NT2/D1 (cell line): ENCODE measurements around the gene AGMO.

Experiments used
- DNase-seq: peaks from one replicate; pipeline ENCODE4 v3.0.0-alpha.2; 2011; ENCODE audit warnings: low read depth, low spot score
- H3K27me3 ChIP-seq: 2 replicates; pipeline ENCODE4 v1.6.0; 2011; ENCODE audit warnings: mild to moderate bottlenecking; ENCODE audit not compliant: insufficient read length, insufficient read depth
- H3K36me3 ChIP-seq: 2 replicates; pipeline ENCODE4 v1.6.1; 2011; ENCODE audit warnings: mild to moderate bottlenecking, low read length, mixed read lengths; ENCODE audit not compliant: insufficient read depth, insufficient read length
- H3K4me1 ChIP-seq: 2 replicates; pipeline ENCODE4 v1.5.1; 2011; ENCODE audit not compliant: insufficient read depth, insufficient read length
- H3K4me3 ChIP-seq: 2 replicates; pipeline ENCODE4 v1.5.1; 2011; ENCODE audit warnings: low read depth; ENCODE audit not compliant: insufficient read length
- H3K9ac ChIP-seq: 2 replicates; pipeline ENCODE4 v1.6.0; 2011; ENCODE audit warnings: low read depth; ENCODE audit not compliant: insufficient read length
- H3K9me3 ChIP-seq: 2 replicates; pipeline ENCODE4 v1.5.1; 2011; ENCODE audit warnings: mild to moderate bottlenecking, low read length; ENCODE audit not compliant: insufficient read depth
- SUZ12 ChIP-seq: IDR thresholded peaks from 2 replicates; pipeline ENCODE4 v1.6.1; 2011; ENCODE audit not compliant: insufficient read length, insufficient read depth; ENCODE audit errors: extremely low read depth
- YY1 ChIP-seq: IDR thresholded peaks from 2 replicates; pipeline ENCODE4 v1.6.1; 2011; ENCODE audit not compliant: insufficient read length, insufficient read depth
- ZNF274 ChIP-seq: IDR thresholded peaks from 2 replicates; pipeline ENCODE4 v1.6.1; 2011; ENCODE audit warnings: mild to moderate bottlenecking, low read depth, low read length

The AGMO gene

DNA sequence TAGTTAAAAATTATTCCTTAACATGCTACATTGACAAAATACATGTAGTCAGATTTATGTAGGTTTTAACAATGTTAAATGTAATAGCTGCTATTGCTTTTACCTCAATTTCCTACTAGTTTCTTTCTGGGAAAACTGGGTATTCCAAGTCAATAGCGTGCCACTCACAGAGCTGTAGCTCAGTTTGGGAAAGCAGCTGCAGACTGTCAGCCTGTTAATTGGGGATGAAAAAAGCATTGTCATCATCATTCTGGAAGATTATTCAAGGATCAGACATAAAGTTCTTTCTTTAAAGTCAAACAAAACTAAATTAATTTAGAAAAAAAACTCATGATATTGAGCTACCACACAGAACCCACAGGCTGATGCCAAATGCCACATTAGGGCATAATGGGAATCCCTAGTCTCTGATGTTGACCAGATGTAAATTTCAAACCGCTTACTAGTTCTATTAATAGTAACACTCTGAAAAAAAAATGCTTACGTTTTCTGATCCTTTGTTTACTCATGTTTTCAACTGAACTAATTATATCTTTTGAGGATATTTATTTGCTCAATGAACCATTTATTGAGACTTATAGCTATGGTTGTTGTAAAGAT lies 19.6 kb upstream of the AGMO start:
- TF ChIP-seq SUZ12 (no peak), ZNF274 (no peak), YY1 (no peak)
- H3K9me3 ChIP-seq = peaks cover 22% of the 10 kb centered on the region
- no peak overlapping the region for H3K9ac ChIP-seq
- DNase-seq = no peak
- no peaks in the 10 kb centered on the region for H3K27me3 ChIP-seq
- H3K4me1 ChIP-seq = no peaks in the 10 kb centered on the region
- no peak overlapping the region for H3K4me3 ChIP-seq
- no peaks in the 10 kb centered on the region for H3K36me3 ChIP-seq

DNA sequence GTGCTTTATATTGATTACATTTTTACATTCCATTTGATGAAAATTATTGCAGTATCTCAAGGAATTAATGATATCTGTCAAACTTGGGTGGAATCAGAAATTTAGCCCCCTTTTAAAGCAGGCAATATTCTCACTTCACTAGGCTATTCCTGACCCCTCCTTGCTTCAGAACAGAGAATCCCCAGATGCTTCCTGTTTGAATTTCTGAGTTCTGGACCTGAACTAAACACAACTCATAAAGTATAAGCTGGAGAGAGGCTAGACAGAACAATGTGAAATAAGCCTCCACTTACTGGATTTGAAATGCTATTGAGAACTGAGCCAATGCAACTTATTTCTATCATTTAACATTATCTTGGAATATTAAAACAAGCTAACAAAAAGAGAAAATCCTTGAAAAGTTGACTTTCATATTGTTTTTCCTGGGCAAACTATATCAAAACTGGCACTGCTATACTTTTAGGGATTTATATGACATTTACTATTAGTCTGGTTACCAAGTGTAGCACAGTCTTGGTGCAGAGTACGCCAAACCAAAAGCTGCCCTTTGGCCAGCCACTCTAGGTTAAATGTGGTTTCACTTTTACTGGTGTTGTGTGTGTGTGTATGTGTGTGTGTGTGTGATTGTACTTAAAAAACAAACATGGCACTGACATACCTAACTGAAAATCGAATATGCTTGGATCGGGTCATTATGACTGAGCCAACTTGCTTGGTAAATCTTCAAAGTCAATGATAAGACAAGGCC lies 19.0 kb upstream of the AGMO start:
- peaks cover 17% of the 10 kb centered on the region for H3K9me3 ChIP-seq
- no peak overlapping the region for H3K4me3 ChIP-seq
- no peaks in the 10 kb centered on the region for H3K36me3 ChIP-seq
- DNase-seq = no peak
- TF ChIP-seq ZNF274 (no peak), SUZ12 (no peak), YY1 (no peak)
- no peaks in the 10 kb centered on the region for H3K4me1 ChIP-seq
- no peaks in the 10 kb centered on the region for H3K27me3 ChIP-seq
- no peak overlapping the region for H3K9ac ChIP-seq

DNA sequence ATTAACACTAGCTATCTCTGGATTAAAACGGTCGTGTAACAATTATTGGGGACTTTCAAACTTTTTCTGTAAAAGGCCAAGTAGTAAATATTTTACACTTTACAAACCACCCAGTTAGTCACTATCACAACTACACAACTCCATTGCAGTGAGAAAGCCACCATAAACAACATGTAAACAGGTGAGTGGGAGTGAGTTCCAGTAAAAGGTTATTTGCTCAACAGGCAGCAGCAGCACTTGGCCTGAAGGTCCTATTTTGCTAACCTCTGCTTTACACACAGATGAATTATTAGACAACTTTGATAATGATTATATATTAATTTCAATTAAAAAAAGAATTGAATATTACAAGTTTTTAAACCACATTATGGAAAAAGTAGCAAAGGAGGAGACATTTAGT lies 15.8 kb upstream of the AGMO start:
- no peak for TF ChIP-seq SUZ12
- no peak for TF ChIP-seq YY1
- no peak for TF ChIP-seq ZNF274
- no peaks in the 10 kb centered on the region for H3K9me3 ChIP-seq
- no peaks in the 10 kb centered on the region for H3K4me1 ChIP-seq
- no peaks in the 10 kb centered on the region for H3K27me3 ChIP-seq
- H3K4me3 ChIP-seq = no peak overlapping the region
- no peaks in the 10 kb centered on the region for H3K36me3 ChIP-seq
- DNase-seq = no peak
- no peak overlapping the region for H3K9ac ChIP-seq

DNA sequence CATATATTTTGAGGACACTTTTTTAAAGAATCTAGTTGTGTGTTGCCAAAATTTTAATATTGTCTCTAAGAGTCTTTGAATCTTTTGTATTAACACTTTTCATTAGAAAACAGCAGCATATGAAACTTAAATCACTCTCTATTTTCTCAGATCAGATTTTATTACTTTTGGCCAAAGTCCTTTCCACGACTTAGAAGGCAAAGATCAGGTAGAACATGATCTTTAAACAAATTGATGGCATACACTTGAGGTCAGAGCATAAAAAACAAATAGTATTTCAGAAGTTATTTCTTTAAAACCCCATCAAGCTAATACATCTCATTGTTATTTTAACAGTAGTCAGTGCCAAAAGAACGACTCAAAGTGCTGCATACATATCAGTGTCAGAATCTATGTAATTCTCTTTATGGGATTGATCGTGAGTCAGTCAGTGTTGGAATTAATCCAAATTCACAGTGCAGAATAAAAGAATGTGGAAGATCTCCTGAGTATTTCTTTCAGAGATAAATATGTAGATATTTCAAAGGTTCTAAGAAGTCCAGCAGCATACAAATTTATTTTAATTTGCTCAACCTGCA lies 9.6 kb upstream of the AGMO start:
- Histone ChIP-seq H3K9me3 (no peaks in the 10 kb centered on the region), H3K9ac (no peak overlapping the region), H3K27me3 (no peaks in the 10 kb centered on the region), H3K36me3 (no peaks in the 10 kb centered on the region), H3K4me1 (no peaks in the 10 kb centered on the region), H3K4me3 (no peak overlapping the region)
- no peak for DNase-seq
- TF ChIP-seq YY1 = no peak
- no peak for TF ChIP-seq ZNF274
- TF ChIP-seq SUZ12 = no peak

DNA sequence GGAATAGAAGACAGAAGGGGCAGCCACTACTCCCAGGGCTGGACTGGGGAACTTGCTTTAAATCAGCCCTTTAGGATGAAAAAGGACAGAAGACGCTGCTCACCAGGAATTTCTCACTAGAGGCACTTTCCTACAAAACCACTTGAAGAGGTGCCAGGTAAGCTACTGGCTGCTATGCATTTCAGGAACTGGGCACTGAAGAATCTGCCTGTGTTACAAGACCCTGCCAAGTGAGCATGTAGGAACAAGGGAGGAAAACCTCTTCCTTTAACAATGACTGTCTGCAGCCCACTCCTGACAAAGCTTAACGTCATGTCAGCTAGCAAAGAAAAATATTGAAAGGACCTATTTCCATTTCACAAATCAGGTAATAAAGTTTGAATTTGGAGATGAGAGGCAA lies 5.8 kb upstream of the AGMO start:
- Histone ChIP-seq H3K4me3 (no peak overlapping the region), H3K9ac (no peak overlapping the region), H3K4me1 (no peaks in the 10 kb centered on the region), H3K27me3 (no peaks in the 10 kb centered on the region), H3K36me3 (no peaks in the 10 kb centered on the region), H3K9me3 (no peaks in the 10 kb centered on the region)
- TF ChIP-seq YY1 = no peak
- no peak for TF ChIP-seq SUZ12
- TF ChIP-seq ZNF274 = no peak
- DNase-seq = no peak

DNA sequence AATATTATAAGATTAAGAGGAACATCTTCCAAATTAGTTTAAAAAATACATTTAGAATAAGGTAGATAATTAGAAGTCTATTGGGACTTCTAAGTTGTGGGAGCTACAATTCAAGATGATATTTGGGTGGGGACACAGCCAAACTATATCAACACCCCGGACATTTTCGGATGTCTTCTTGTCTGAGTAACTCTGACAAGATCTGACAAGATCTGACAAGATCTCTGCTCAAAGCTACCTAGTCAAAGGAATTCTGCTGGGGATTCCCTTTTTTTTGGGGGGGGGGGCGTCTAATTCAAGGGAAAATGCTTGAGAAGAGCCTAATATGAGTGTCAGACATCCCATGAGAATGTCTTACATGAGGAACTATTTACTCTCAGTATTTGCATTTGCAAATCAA lies 5.2 kb upstream of the AGMO start:
- Histone ChIP-seq H3K36me3 (no peaks in the 10 kb centered on the region), H3K9ac (no peak overlapping the region), H3K27me3 (no peaks in the 10 kb centered on the region), H3K4me3 (no peak overlapping the region), H3K9me3 (no peaks in the 10 kb centered on the region), H3K4me1 (no peaks in the 10 kb centered on the region)
- no peak for DNase-seq
- TF ChIP-seq SUZ12 (no peak), ZNF274 (no peak), YY1 (no peak)

DNA sequence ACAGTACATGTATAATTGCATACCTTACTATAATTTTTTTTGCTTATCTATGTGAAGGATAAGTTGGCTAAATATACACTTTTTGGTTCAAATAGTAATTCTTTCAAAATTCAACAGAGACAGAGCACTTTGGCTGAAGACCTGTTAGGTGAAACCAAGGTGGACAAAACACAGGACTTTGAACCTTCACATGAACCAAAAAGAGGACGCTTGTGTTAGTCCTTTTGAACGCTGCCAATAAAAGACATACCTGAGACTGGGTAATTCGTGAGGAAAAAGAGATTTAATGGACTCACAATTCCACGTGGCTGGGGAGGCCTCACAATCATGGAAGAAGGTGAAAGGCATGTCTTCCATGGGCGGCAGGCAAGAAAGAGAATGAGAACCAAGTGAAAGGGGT lies 4.7 kb upstream of the AGMO start:
- TF ChIP-seq SUZ12 = no peak
- TF ChIP-seq YY1 = no peak
- TF ChIP-seq ZNF274 = no peak
- no peaks in the 10 kb centered on the region for H3K4me1 ChIP-seq
- H3K4me3 ChIP-seq = no peak overlapping the region
- H3K9ac ChIP-seq = no peak overlapping the region
- H3K9me3 ChIP-seq = no peaks in the 10 kb centered on the region
- no peak for DNase-seq
- H3K27me3 ChIP-seq = no peaks in the 10 kb centered on the region
- H3K36me3 ChIP-seq = no peaks in the 10 kb centered on the region
